NT2/D1 (cell line): ENCODE measurements around the gene SBK3.

Source experiments
- DNase-seq: peaks from one replicate; pipeline ENCODE4 v3.0.0-alpha.2; 2011; ENCODE audit warnings: low read depth, low spot score
- H3K27me3 ChIP-seq: 2 replicates; pipeline ENCODE4 v1.6.0; 2011; ENCODE audit warnings: mild to moderate bottlenecking; ENCODE audit not compliant: insufficient read length, insufficient read depth
- H3K36me3 ChIP-seq: 2 replicates; pipeline ENCODE4 v1.6.1; 2011; ENCODE audit warnings: mild to moderate bottlenecking, low read length, mixed read lengths; ENCODE audit not compliant: insufficient read depth, insufficient read length
- H3K4me1 ChIP-seq: 2 replicates; pipeline ENCODE4 v1.5.1; 2011; ENCODE audit not compliant: insufficient read depth, insufficient read length
- H3K4me3 ChIP-seq: 2 replicates; pipeline ENCODE4 v1.5.1; 2011; ENCODE audit warnings: low read depth; ENCODE audit not compliant: insufficient read length
- H3K9ac ChIP-seq: 2 replicates; pipeline ENCODE4 v1.6.0; 2011; ENCODE audit warnings: low read depth; ENCODE audit not compliant: insufficient read length
- H3K9me3 ChIP-seq: 2 replicates; pipeline ENCODE4 v1.5.1; 2011; ENCODE audit warnings: mild to moderate bottlenecking, low read length; ENCODE audit not compliant: insufficient read depth
- SUZ12 ChIP-seq: IDR thresholded peaks from 2 replicates; pipeline ENCODE4 v1.6.1; 2011; ENCODE audit not compliant: insufficient read length, insufficient read depth; ENCODE audit errors: extremely low read depth
- YY1 ChIP-seq: IDR thresholded peaks from 2 replicates; pipeline ENCODE4 v1.6.1; 2011; ENCODE audit not compliant: insufficient read length, insufficient read depth
- ZNF274 ChIP-seq: IDR thresholded peaks from 2 replicates; pipeline ENCODE4 v1.6.1; 2011; ENCODE audit warnings: mild to moderate bottlenecking, low read depth, low read length

The SBK3 gene

DNA sequence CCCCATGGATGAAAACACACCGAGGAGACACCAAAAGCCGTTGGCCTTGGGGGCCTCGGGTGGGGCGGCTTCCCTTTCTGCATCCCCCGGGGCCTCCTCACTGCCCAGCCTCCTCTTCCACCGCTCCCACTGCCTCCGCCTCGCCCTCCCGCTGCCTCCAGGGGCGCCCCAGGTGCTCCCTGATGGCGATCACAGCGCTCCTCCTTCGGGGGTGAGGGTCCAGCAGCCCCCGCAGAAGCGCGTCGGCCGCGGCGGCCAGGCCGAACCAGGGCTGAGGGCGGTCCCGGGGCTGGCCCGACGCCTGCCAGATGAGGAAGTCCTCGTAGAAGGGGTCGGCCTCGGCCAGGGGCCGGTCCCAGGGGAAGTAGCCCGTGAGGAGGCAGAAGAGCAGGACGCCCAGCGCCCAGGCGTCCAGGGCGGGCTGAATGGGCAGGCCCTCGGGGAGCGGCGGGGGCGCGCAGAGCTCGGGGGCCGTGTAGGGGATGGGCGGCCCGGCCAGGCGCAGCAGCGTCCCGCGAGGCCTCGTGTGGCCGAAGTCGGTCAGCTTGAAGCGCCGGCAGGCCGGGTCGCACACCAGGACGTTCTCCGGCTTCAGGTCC lies 15.6 kb downstream of the SBK3 start:
- peaks cover 15% of the 10 kb centered on the region for H3K4me1 ChIP-seq
- peaks cover 5% of the 10 kb centered on the region for H3K36me3 ChIP-seq
- H3K9ac ChIP-seq: no peak overlapping the region
- DNase-seq: no peak
- no peaks in the 10 kb centered on the region for H3K27me3 ChIP-seq
- H3K4me3 ChIP-seq: no peak overlapping the region
- H3K9me3 ChIP-seq: no peaks in the 10 kb centered on the region
- TF ChIP-seq ZNF274: no peak
- TF ChIP-seq SUZ12: no peak
- no peak for TF ChIP-seq YY1

DNA sequence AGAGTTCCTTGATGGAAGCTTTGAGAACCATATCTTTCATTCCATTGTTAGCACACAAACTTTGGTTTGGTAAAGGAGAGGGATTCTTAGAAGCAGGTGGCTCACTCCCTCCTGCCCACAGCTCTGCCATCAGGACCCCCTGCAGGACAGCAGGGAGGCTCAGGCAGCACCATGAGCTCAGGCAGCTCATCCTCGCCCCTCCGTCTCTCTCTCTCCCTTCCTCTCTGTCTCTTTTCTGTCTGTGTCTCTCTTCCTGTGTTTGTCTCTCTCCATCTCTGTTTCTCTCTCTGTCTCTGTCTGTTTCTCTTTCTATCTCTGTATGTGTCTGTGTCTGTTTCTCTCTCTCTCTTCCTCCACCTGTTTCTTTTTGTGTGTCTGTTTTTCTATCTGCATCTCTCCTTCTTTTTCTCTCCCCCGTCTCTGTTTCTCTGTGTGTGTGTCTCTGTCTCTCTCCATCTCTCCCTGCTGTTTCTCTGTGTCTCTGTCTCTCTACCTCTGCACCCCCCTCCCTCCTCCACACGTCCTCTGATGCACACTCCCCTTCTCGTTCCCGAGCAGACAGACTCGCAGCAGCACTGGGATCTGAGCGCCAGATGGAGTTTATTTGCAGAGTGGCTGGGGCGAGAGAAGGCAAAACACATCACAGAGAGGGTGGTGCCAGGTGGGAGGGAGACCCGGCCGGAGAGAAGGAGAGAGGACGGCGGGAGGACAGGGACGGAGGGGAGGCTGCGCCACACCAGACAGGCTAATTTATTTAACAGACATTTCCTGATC lies 17.1 kb downstream of the SBK3 start:
- H3K9me3 ChIP-seq: no peaks in the 10 kb centered on the region
- H3K4me1 ChIP-seq: peaks cover 15% of the 10 kb centered on the region
- H3K36me3 ChIP-seq: peaks cover 5% of the 10 kb centered on the region
- H3K9ac ChIP-seq: peak overlapping the region; percentile 51
- TF ChIP-seq SUZ12: no peak
- TF ChIP-seq YY1: no peak
- TF ChIP-seq ZNF274: no peak
- H3K27me3 ChIP-seq: no peaks in the 10 kb centered on the region
- no peak for DNase-seq
- H3K4me3 ChIP-seq: no peak overlapping the region

DNA sequence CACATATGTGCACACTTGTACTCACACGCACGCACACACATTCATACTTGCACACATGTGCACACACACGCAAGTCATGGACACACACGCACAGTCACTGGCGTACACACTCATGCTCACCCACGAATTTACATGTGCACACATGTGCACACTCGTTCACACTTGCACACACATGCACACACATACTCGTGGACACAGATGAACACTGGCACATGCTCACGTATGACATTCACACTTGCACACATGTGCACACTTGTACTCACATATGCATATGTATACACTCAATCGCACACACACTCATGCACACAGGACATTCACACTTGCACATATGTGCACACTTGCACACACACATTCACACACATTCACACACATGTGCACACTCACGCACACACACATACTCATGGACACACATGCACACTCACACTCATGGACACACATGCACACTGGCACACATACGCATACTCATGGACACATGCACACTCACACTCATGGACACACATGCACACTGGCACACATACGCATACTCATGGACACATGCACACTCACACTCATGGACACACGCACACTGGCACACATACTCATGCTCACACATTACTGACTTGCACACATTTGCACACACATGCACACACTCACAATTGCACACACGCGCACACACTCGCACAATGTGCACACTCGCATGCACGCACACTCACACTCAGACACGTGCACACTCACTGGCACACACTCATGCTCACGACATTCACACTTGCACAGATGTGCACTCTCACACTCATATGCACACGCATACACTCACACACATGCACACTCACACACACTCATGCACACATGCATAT lies 17.9 kb downstream of the SBK3 start:
- DNase-seq: no peak
- Histone ChIP-seq H3K9me3 (no peaks in the 10 kb centered on the region), H3K36me3 (peaks cover 5% of the 10 kb centered on the region), H3K27me3 (no peaks in the 10 kb centered on the region), H3K4me3 (no peak overlapping the region), H3K4me1 (peaks cover 15% of the 10 kb centered on the region), H3K9ac (no peak overlapping the region)
- no peak for TF ChIP-seq ZNF274
- TF ChIP-seq YY1: no peak
- TF ChIP-seq SUZ12: no peak

DNA sequence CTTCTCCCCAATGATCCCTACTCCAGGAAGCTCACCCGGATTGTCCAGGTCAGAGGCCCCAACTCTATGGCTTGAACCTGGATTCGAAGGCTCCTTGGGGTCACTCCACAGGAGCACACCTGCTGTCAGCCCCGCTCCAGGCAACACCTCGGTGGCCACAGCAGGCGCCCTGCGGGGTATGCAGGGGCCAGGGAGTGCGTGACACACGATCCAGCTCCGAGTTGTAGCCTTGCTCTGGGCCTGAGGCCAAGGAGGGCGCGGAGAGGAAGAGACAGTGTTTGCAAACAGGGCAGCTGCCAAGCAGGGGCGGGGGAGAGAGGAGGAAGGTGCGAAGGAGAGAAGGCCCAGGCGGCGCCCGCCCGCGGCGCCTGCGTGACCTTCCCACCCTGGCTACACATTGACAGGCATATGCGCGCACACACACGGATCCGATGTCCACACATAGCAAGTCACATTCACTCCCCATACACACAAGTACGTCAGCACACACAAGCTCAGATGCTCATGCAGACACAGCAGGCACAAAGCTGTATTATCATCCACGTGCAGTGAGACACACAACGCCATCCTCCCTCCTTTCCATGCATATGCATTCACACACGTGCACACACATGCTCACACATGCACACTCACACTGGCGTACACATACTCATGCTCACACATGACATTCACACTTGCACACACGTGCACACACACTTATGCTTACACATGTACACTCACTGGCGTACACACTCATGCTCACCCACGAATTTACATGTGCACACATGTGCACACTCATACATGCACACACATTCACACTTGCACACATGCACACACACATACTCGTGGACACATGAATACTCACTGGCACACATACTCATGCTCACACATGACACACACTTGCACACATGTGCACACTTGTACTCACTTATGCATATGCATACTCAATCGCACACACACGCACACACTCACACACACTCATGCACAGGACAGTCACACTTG lies 18.8 kb downstream of the SBK3 start:
- Histone ChIP-seq H3K4me1 (peaks cover 19% of the 10 kb centered on the region), H3K9me3 (no peaks in the 10 kb centered on the region), H3K27me3 (no peaks in the 10 kb centered on the region), H3K36me3 (peaks cover 5% of the 10 kb centered on the region), H3K4me3 (no peak overlapping the region), H3K9ac (no peak overlapping the region)
- DNase-seq: no peak
- TF ChIP-seq ZNF274 (no peak), YY1 (no peak), SUZ12 (no peak)

DNA sequence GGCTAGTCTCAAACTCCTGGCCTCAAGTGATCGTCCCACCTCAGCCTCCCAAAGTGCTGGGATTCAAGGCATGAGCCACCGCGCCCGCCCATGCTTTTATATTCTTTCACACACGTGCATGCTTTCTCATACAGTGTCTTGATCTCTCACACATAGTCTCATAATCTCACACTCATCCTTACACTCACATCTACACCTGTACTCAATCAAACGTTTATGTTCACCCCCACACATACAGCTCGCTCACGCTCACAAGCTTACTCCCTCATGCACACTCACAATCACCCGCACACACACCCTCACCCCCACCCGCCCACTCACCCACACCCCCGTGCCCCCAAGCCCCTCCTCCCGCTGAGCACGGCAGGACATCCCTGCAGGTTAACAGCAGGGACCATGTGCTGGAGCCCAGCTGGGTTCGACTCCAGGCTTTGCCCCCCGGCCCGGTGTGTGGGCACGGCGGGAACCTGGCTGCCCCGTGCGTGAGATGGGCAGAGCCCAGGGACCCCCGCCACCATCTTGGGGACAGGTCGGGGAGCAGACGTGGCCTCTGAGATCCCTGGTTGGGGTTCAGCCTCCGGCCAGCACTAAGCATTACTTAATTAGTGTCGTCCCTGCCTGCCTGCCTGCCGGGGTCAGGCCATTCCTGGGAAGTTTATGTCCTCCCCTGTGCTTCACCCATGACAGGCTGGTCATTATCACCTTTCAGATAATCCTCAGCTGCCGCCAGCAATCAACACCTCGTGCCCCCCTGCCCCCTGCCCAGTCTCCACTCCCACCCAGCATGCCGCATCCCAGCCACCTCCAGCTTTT lies 19.8 kb downstream of the SBK3 start:
- DNase-seq: no peak
- TF ChIP-seq SUZ12: no peak
- no peak for TF ChIP-seq YY1
- TF ChIP-seq ZNF274: no peak
- Histone ChIP-seq H3K9me3 (no peaks in the 10 kb centered on the region), H3K27me3 (no peaks in the 10 kb centered on the region), H3K4me3 (no peak overlapping the region), H3K9ac (no peak overlapping the region), H3K36me3 (no peaks in the 10 kb centered on the region), H3K4me1 (peaks cover 19% of the 10 kb centered on the region)

DNA sequence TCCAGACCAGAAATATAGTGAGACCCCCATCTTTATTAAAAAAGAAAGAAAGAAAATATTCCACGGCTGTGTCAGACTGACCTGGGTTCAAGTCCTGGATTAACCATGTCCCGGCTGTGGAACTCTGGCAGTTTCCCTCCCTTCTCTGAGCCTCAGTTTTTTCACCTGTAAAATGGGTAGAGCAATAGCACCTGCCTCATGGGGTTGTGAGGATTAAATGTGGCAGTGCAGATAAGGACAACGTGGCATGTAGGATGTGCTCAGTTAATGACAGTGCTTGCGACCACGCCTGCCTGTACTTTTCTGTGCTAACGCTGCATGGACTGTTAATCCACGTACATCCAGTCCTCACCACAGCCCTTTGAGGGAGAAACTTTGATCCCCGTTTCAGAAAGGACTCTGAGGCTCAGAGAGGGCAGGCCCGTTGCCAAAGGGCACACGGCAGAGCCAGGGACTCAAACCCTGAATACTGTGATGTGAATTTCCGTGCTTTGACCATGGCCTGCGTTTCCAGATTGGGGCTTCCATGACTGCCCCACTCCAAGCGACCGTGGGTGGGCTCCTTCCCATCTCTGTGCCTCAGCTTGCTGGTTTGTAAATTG lies 24.6 kb downstream of the SBK3 start:
- Histone ChIP-seq H3K36me3 (no peaks in the 10 kb centered on the region), H3K9me3 (no peaks in the 10 kb centered on the region), H3K9ac (no peak overlapping the region), H3K27me3 (no peaks in the 10 kb centered on the region), H3K4me1 (peaks cover 10% of the 10 kb centered on the region), H3K4me3 (no peak overlapping the region)
- TF ChIP-seq ZNF274: no peak
- TF ChIP-seq SUZ12: no peak
- no peak for TF ChIP-seq YY1
- DNase-seq: no peak
